Measurements from ENCODE around the gene EPHA6.

GRCh38 chr3:96991231-96991630, 176.8 kb downstream of the EPHA6 start:
- TF ChIP-seq EZH2 (IDR thresholded peaks at IDR 0.05; ENCODE audit: borderline replicate concordance, low read depth, low read length, severe bottlenecking) (no peak), JUN (IDR thresholded peaks at IDR 0.05; ENCODE audit: borderline replicate concordance, insufficient read depth, insufficient read length, low read depth) (no peak), POLR2A (IDR thresholded peaks at IDR 0.05; ENCODE audit: low read depth, low read length) (no peak), MAX (IDR thresholded peaks at IDR 0.05; ENCODE audit: insufficient read depth, insufficient read length) (no peak), POLR2AphosphoS5 (IDR thresholded peaks at IDR 0.05; ENCODE audit: insufficient read depth, low read depth, low read length) (no peak), MYC (IDR thresholded peaks at IDR 0.05; ENCODE audit: low read depth, low read length) (no peak), GATA2 (IDR thresholded peaks at IDR 0.05; ENCODE audit: insufficient read depth, insufficient read length, low read depth, low read length) (no peak), FOS (IDR thresholded peaks at IDR 0.05; ENCODE audit: borderline replicate concordance, insufficient read depth, low read length) (no peak)
- TF ChIP-seq, protein P1, sequence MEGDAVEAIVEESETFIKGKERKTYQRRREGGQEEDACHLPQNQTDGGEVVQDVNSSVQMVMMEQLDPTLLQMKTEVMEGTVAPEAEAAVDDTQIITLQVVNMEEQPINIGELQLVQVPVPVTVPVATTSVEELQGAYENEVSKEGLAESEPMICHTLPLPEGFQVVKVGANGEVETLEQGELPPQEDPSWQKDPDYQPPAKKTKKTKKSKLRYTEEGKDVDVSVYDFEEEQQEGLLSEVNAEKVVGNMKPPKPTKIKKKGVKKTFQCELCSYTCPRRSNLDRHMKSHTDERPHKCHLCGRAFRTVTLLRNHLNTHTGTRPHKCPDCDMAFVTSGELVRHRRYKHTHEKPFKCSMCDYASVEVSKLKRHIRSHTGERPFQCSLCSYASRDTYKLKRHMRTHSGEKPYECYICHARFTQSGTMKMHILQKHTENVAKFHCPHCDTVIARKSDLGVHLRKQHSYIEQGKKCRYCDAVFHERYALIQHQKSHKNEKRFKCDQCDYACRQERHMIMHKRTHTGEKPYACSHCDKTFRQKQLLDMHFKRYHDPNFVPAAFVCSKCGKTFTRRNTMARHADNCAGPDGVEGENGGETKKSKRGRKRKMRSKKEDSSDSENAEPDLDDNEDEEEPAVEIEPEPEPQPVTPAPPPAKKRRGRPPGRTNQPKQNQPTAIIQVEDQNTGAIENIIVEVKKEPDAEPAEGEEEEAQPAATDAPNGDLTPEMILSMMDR (IDR thresholded peaks at IDR 0.05; ENCODE audit: extremely low read depth in 1 of 2, insufficient read depth in 1 of 2, low read depth in 1 of 2, low read length in 2 of 2) = no peak

All from endothelial cell of umbilical vein (primary cell).